ENCODE measurements around the gene ARHGAP28. TPM values are rescaled to one million over a fixed set of nuclear protein-coding genes. Genes with fewer than 3 reads are reported as not detected.

Gene ARHGAP28
- total RNA-seq, 2 donors from 2014 or later, result 110 to 133 TPM

DNA sequence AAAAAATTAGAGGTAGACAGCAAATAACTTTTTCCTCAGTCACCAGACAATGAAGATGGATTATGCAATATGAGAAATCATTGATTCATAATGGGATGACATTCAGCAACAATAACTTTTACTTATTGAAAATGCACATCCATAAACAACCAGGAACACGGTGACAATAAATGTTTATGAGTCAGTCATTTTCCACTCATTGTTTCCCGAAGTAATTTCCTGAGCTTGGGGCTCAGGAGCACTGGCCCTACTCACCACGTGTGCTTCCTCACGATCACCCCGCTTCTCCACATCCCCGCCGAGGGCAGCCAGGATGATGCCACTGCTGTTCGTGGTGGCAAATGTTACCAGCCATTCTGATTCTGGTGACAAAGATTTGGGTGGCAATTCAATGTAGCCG lies 231.8 kb downstream of the ARHGAP28 start:
- Histone ChIP-seq H3K9me3 (ENCODE audit: control insufficient read depth, low read length) (peaks cover 20% of the 10 kb centered on the region), H3K27me3 (ENCODE audit: control insufficient read depth, insufficient read depth, low read length, poor library complexity, severe bottlenecking) (no peaks in the 10 kb centered on the region), H3K36me3 (ENCODE audit: control insufficient read depth, insufficient read depth, low read length) (peaks cover 99% of the 10 kb centered on the region), H3K4me1 (ENCODE audit: control insufficient read depth, insufficient read depth, low read length) (no peaks in the 10 kb centered on the region), H3K4me3 (ENCODE audit: low read length) (no peak overlapping the region), H3K9ac (ENCODE audit: extremely low read depth, low read length, poor library complexity, severe bottlenecking) (no peak overlapping the region), H3K27ac (ENCODE audit: low read depth, low read length) (no peak overlapping the region)
- Mint-ChIP-seq H3K27ac (no peak overlapping the region), H3K9me3 (peaks cover 9% of the 10 kb centered on the region), H3K4me1 (no peaks in the 10 kb centered on the region), H3K36me3 (ENCODE audit: low read depth) (peaks cover 93% of the 10 kb centered on the region), H3K27me3 (ENCODE audit: insufficient read depth) (no peaks in the 10 kb centered on the region), H3K4me3 (no peak overlapping the region)
- TF ChIP-seq CTCF (conservative IDR thresholded peaks at IDR 0.05), result no peak
- DNase-seq, result no peak
- WGBS, 2 experiments (ENCODE audit: insufficient coverage in 1 of 2, insufficient read length in 1 of 2), result 96% methylated on average over 9 of the region's 9 CpGs

GRCh38 chr18:6962571-6963451 lies 233.3 kb downstream of the ARHGAP28 start:
- Histone ChIP-seq H3K27ac (ENCODE audit: low read depth, low read length) (no peak overlapping the region), H3K4me3 (ENCODE audit: low read length) (no peak overlapping the region), H3K27me3 (ENCODE audit: control insufficient read depth, insufficient read depth, low read length, poor library complexity, severe bottlenecking) (no peaks in the 10 kb centered on the region), H3K4me1 (ENCODE audit: control insufficient read depth, insufficient read depth, low read length) (no peaks in the 10 kb centered on the region), H3K9me3 (ENCODE audit: control insufficient read depth, low read length) (peaks cover 20% of the 10 kb centered on the region), H3K9ac (ENCODE audit: extremely low read depth, low read length, poor library complexity, severe bottlenecking) (no peak overlapping the region), H3K36me3 (ENCODE audit: control insufficient read depth, insufficient read depth, low read length) (peaks cover 100% of the 10 kb centered on the region)
- DNase-seq, result no peak
- no peaks in the 10 kb centered on the region for H3K4me1 Mint-ChIP-seq
- no peak overlapping the region for H3K4me3 Mint-ChIP-seq
- H3K9me3 Mint-ChIP-seq, result peaks cover 9% of the 10 kb centered on the region
- no peaks in the 10 kb centered on the region for H3K27me3 Mint-ChIP-seq (ENCODE audit: insufficient read depth)
- no peak for TF ChIP-seq CTCF (conservative IDR thresholded peaks at IDR 0.05)
- WGBS, 2 experiments (ENCODE audit: insufficient coverage in 1 of 2, insufficient read length in 1 of 2), result 94 to 98% methylated on average over 8 to 9 of the region's 9 CpGs
- H3K27ac Mint-ChIP-seq, result no peak overlapping the region
- H3K36me3 Mint-ChIP-seq (ENCODE audit: low read depth), result peaks cover 94% of the 10 kb centered on the region

DNA sequence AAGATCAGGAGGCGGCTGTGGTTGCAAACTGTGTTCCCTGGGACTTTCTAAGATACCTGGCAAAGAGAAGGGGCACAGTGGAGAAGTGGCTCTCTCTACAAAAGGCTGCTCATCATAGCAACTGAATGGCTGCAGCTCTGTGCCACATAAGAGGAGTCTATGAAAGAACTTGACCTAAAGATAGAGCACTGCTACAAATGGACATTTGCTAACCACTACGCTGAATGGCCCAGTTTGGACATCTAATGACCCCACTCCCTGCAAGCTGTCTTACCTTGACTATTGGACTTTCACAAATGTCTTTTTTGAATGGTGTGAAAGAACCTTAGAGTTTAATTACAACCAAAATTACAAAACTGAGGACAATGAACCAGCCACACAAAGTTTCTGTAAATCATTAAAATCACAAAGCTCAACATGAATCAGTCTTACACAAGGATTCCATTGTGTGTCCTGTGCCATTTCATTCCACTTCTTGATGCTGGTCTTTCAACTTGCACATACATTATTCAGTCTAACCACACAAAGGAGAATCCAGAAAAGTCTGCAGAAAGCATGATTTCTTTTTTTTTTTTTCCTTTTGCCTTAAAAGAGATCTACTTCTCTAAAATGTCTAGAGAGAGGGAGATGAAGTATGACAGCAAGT lies 234.1 kb downstream of the ARHGAP28 start:
- Histone ChIP-seq H3K27me3 (ENCODE audit: control insufficient read depth, insufficient read depth, low read length, poor library complexity, severe bottlenecking) (no peaks in the 10 kb centered on the region), H3K9me3 (ENCODE audit: control insufficient read depth, low read length) (peaks cover 20% of the 10 kb centered on the region), H3K4me3 (ENCODE audit: low read length) (no peak overlapping the region), H3K36me3 (ENCODE audit: control insufficient read depth, insufficient read depth, low read length) (peaks cover 100% of the 10 kb centered on the region), H3K27ac (ENCODE audit: low read depth, low read length) (no peak overlapping the region), H3K4me1 (ENCODE audit: control insufficient read depth, insufficient read depth, low read length) (no peaks in the 10 kb centered on the region), H3K9ac (ENCODE audit: extremely low read depth, low read length, poor library complexity, severe bottlenecking) (no peak overlapping the region)
- Mint-ChIP-seq H3K9me3 (peaks cover 9% of the 10 kb centered on the region), H3K4me3 (no peak overlapping the region), H3K27ac (no peak overlapping the region), H3K4me1 (no peaks in the 10 kb centered on the region), H3K36me3 (ENCODE audit: low read depth) (peaks cover 94% of the 10 kb centered on the region), H3K27me3 (ENCODE audit: insufficient read depth) (no peaks in the 10 kb centered on the region)
- no peak for DNase-seq
- no peak for TF ChIP-seq CTCF (conservative IDR thresholded peaks at IDR 0.05)
- WGBS, 2 experiments (ENCODE audit: insufficient coverage in 1 of 2, insufficient read length in 1 of 2), result 94 to 95% methylated on average over 2 of the region's 2 CpGs
